ENCODE measurements around the gene HMHB1.

HMHB1 gene

GRCh38 chr5:143812085-143812705 lies at the start of gene HMHB1:
HMHB1 (plus strand) TSS chr5:143812161.
- DNase-seq = peak; percentile 74

DNA sequence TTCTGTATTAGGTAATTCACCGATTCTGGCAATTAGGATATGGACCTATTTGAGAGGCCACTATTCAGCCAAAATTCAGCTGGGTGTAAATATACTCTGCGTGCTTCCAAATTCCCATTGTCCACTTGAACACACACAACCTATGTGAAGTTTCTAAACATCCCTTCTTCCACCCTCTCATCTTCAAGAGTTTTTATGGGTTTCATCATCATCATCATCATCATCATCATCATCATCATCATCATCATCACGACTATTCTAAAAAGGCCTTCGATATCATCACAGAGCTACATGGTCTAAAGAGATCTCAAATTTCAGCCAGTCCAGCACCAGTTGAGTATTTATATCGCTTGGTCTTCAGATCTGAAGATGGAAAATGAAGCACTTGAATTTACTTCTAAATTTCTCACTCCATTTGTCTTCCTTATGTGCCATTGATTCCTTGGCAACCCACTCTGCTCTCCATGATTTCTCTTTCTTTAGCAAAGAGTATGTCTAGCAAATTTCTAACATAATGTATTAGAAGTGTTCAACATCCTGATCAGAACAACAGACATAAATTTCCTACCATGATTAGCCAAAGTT lies 49.2 kb upstream of the HMHB1 start:
- DNase-seq = no peak

DNA sequence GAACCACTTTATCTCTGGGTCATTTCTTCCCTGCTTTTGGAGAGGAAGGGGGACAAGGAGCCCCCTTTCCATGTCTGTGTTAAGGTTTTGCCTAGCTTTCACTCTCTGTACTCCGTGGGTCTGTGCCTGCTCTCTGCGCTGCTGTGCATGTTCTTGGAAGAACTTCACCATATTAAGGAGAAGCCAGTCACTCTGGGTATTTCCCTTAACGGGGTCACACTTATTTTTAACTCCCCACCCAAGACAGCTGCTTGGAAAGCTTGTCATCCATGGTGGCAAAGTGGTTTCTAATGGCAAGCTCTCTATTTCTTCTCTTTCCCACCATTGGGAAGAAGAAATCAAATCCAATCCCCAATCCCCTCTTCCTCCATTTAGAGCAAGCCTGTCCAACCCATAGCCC lies 44.8 kb upstream of the HMHB1 start:
- DNase-seq = no peak

DNA sequence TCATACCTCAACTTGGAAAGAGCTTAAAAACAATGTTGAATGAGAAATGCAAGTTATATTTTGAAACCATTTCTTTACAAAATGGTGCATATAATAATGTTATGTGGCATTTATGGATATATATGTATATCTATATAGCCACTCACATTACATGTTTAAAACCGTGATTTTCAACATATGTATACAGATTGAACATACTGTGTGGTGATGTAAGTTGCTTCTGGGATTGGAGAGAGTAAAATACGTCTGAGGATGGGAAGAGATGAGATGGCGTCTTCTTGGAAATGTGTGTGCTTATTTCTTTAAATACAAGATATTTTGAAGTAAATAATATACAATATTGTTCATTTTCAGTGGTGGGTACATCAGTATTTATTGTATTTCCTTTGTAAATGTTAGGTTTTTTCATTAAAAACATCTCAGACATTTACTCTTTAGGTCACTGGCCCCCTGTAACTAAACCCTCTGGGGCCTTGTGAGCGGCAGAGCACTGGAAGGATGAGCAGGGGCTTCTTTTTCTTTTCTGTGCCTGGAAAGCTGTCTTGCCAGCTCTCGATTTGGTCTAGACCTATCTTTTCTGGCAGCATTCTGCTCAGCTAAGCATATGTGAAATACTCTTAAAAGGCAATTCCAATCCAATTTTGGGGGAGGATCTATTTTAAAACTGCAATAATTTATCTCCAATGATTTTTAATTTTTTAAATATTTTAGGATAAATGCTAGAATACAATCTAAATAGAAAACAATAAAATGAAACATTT lies 42.8 kb upstream of the HMHB1 start:
- no peak for DNase-seq

GRCh38 chr5:143770450-143770849 lies 41.5 kb upstream of the HMHB1 start:
- DNase-seq = no peak

GRCh38 chr5:143771189-143771588 lies 40.8 kb upstream of the HMHB1 start:
- DNase-seq = no peak

DNA sequence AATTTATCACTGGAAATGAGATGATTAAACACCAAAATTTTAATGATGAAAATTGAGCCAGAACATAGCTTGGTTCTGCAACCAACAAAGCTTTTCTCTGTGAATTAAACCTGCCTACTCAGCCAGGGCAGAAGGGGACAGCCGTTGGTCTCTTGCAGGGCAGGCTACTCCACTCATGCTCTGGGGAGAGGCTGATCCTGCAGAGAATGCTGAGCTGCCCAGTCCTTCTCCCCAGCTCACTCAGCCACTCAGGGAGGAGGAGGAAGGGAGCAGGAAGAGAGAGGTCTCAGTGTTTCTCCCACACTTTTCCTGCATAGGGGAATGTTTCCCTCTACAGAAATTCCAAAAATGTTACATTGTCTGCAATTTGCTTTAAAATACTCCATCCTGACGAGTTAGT lies 40.4 kb upstream of the HMHB1 start:
- no peak for DNase-seq

DNA sequence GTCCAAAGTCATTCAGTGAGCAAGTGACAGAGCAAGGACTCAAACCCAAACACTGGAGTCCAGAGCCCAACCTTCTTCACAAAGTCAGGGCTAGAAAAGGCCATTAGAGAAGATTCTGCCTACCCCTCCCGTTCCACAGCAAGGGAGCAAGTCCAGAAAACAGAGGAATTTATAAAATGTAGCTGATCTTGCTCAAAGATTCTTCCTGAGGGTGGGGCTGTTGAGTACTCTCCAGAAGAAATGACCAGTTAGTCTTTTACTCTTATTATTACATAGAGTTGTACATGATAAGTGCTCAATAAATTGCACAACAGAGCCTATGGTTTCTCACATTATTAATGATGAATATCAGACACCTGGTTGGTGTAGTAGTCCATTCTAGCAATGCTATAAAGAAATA lies 39.3 kb upstream of the HMHB1 start:
- no peak for DNase-seq

- no peak for DNase-seq
These were observed 36.7 kb upstream of the HMHB1 start for GRCh38 chr5:143775258-143775657.

DNA sequence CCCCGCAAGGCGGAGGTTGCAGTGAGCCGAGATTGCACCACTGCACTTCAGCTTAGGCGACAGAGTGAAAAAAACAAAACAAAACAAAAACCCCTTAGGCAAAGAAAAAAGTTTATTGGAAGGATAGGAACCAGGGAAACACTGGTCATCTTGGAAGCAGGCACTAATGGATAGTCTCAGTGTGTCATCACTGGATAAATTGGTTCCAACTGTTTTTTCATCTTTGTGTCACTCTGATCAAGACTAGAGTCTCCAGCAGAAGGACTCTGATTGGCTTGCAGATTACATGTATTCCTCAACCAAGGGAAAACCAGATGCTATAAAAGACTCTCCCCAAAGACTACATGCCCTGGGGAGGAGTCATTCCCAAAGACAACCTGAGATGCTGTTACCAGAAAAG lies 35.0 kb upstream of the HMHB1 start:
- DNase-seq = no peak

DNA sequence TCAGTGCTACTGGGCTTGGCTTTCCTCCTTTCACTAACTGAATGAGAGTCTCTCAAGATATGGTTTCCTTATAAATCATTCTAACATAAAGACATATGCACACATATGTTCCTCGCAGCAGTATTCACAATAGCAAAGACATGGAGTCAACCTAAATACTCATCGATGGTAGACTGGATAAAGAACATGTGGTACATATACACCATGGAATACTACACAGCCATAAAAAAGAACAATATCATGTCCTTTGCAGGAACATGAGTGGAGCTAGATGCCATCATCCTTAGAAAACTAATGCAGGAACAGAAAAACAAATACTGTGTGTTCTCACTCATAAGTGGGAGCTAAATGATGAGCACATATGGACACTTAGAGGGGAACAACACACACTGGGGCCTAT lies 32.5 kb upstream of the HMHB1 start:
- no peak for DNase-seq

DNA sequence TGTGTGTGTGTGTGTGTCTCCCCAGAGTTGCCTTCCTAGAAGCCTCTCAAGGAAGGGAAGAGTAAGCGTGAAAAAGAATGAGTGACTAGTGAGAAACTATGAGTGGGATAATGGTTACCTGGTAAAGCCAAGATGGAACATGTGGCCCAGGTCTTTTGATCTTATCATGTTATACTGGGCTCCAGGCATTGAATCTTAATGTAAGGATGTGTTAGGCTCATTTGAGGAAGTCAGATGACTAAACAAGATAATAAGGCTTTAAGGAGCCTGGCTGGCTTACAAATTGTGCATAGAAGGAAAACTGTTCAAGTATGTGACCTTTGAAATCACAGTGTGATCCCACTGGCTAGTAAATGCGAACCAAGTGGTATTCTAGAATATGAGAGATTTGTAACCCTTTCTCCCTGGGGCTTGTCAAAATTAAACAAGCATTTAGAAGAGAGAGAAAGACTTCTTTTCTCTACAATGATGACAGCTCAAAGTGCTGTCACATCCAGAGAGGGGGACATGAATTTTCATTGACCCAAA lies 29.9 kb upstream of the HMHB1 start:
- no peak for DNase-seq

DNA sequence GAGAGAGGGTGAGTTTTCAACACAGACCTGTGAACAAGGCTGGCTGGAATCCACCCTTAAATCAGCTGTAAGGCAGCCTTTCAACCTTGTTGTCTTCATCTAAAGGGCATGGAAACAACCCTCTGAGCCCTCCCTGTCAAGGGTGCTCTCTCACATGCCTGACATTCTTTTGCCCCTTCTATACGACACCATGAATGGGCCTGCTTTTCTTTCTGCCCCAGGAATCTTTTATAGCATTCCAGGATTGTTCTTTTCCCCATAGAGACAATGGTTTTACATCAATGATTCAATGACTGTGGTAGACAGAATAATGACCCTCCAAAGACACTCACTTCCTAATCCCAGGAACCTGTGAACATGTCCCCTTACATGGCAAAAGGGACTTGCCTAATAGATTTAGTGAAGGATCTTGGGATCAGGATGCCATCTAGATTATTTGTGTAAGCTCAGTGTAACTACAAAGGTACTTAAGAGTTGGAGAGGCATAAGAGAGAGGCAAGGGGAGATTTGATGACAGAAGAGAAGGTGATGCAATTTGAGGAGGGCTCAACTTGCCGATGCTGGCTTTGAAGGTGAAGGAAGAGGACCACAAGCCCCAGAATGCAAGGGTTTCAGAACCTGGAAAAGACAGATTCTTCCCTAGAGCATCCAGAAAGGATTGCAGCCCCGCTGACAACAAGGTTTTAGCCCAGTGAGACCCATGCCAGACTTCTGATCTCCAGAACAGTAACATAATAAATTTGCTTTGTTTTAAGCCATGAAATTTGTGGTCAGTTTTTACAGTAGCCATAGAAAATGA lies 29.2 kb upstream of the HMHB1 start:
- DNase-seq = no peak

DNA sequence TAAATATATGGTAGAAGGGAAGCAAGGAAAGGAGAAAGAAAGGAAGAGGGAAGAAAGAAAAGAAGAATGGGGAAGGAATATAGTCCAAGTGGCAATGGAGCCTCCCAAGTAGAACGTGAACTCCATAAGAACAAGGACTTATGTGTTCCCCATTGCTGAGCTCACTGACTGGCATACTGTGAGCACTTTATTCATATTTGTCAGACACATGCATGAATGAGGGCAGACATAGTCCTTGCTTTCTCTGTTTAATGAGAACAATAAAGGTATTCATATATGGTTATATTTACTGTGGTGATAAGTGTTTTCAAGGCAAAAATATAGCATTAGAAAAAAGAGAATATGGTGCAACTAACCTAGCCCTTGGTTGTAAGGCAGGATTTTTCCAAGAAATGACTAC lies 23.6 kb upstream of the HMHB1 start:
- no peak for DNase-seq

GRCh38 chr5:143790457-143791112 lies 21.4 kb upstream of the HMHB1 start:
- DNase-seq = no peak

GRCh38 chr5:143791848-143792731 lies 19.9 kb upstream of the HMHB1 start:
- peak; percentile 53 for DNase-seq

DNA sequence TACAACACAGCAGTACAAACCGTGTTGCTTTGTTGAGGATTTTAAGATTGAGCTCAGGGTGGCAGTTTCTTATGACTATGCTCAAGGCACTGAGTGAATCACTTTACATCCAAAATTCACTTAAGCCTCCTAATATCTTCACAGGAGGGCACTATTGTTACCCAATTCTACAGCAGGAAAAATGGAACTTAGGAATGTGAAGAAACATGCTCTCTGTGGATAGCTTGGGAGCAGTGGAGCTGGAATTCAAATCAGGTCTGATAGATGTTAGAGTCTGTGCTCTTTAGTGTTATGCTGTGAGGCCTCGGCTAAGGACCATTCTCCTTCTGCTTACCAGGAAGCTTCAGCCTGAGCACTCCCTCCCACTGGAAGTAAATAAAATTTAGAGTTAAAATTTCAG lies 18.7 kb upstream of the HMHB1 start:
- no peak for DNase-seq

- no peak for DNase-seq
These were observed 15.8 kb upstream of the HMHB1 start for GRCh38 chr5:143796125-143796524.

DNA sequence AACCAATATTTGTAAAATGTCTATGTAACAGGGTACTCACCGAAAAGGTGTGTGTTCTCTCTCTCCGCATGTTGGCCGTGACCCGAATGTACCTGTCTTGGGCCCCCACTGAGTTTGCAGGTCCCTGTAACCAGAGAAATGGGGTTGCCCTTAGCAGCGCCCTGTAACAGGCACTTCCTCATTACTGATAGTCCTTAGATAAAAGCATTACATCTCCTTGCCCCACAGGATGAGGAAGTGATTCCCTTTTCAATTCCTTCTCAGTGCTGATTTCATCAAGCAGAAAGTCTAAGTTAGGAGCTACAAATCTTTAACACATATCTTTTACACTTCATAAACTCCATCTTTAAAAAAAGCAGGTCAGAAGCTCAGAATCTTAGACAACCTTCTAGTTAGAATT lies 15.2 kb upstream of the HMHB1 start:
- DNase-seq = no peak

- DNase-seq = peak; percentile 96
These were observed 11.2 kb upstream of the HMHB1 start for GRCh38 chr5:143800715-143801114.

DNA sequence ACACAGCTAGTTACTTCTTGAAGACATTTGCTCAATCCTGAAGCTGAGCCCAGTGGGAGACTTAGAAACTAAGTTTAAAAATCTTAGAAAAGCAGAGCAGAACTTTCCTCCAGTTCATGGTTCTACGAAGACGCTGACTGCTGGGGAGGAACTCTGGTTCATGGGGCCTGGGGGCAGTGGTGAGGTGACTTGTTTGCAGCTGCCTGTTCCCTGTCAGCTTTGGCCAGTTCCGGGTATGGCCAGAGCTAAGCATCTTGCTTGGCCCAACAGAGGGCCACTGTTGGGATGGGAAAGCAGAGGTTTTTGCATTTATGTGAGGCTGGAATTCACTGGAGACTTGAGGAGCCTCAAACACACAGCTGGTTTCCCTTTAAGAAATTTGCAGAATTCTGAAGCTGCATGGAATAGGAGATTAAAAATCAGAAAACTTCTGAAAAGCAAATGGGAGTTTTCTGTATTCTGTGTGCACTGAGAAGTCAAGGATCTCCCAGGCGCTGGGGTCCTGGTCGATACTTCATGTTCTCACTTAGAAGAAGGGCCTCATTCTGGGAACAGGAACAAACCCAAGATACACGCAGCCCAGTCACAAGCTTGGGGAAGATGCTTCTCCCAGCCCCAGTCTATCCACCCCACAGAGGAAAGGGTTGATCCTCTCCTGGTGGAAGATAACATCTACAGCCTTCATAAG lies 10.6 kb upstream of the HMHB1 start:
- no peak for DNase-seq

All from NCI-H2171 treated with DMSO at 0.1 percent for 48 hours (cell line).